ENCODE measurements around the gene GLRA3.

DNA sequence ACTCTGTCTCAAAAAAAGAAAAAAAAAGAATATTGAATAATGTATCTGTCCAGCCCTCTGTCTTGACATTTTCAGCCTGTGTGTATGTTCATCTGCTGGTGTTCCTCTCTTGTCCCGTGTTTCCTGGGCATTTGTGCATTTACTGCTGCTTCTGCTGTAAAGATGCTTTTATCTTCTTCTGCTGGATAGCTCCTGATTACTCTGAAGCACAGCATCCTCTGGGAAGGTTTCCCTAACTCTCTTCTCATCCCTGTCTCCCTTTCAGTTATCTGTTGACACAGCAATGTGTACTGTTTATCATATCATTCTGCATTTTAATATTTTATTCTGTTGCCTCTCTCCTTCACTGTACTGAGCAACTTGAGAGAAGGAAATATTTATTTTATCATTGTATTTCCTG, 232.5 kb downstream of the GLRA3 start:
- TF ChIP-seq EP300 (IDR thresholded peaks at IDR 0.05; ENCODE audit: borderline replicate concordance), result no peak
- TF ChIP-seq RAD21 (IDR thresholded peaks at IDR 0.05; ENCODE audit: low read depth), result no peak
- no peak for TF ChIP-seq NFIC (IDR thresholded peaks at IDR 0.05)
- TF ChIP-seq, protein P1, sequence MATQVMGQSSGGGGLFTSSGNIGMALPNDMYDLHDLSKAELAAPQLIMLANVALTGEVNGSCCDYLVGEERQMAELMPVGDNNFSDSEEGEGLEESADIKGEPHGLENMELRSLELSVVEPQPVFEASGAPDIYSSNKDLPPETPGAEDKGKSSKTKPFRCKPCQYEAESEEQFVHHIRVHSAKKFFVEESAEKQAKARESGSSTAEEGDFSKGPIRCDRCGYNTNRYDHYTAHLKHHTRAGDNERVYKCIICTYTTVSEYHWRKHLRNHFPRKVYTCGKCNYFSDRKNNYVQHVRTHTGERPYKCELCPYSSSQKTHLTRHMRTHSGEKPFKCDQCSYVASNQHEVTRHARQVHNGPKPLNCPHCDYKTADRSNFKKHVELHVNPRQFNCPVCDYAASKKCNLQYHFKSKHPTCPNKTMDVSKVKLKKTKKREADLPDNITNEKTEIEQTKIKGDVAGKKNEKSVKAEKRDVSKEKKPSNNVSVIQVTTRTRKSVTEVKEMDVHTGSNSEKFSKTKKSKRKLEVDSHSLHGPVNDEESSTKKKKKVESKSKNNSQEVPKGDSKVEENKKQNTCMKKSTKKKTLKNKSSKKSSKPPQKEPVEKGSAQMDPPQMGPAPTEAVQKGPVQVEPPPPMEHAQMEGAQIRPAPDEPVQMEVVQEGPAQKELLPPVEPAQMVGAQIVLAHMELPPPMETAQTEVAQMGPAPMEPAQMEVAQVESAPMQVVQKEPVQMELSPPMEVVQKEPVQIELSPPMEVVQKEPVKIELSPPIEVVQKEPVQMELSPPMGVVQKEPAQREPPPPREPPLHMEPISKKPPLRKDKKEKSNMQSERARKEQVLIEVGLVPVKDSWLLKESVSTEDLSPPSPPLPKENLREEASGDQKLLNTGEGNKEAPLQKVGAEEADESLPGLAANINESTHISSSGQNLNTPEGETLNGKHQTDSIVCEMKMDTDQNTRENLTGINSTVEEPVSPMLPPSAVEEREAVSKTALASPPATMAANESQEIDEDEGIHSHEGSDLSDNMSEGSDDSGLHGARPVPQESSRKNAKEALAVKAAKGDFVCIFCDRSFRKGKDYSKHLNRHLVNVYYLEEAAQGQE (IDR thresholded peaks at IDR 0.05; ENCODE audit: low read depth), result no peak
- TF ChIP-seq TCF12 (IDR thresholded peaks at IDR 0.05; ENCODE audit: low read depth), result no peak
- no peak for TF ChIP-seq YY1 (IDR thresholded peaks at IDR 0.05; ENCODE audit: low read depth)
- no peak for TF ChIP-seq TEAD4 (IDR thresholded peaks at IDR 0.05)
- TF ChIP-seq, protein P2, sequence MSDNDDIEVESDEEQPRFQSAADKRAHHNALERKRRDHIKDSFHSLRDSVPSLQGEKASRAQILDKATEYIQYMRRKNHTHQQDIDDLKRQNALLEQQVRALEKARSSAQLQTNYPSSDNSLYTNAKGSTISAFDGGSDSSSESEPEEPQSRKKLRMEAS (IDR thresholded peaks at IDR 0.05), result no peak

All from Ishikawa (cell line).